B cell (primary cell): ENCODE data around the gene PHF21B. TPM values are rescaled to one million over a fixed set of nuclear protein-coding genes. Genes with fewer than 3 reads are reported as not detected.

Experiments
- ATAC-seq: fragments of 200-7000 bp; cut with Tn5 transposase; one replicate; pipeline ENCODE4 v1.10.0; 2021; ENCODE audit warnings: low read depth, mild to moderate bottlenecking, moderate number of reproducible peaks, moderate library complexity
- CTCF ChIA-PET: fragments of 350-600 bp; sonication (Branson Sonifier 250); formaldehyde crosslinking; loops from one replicate; lab custom pipeline; 2021; ENCODE audit warnings: antibody characterized with exemption, inconsistent platforms; lab: Charles Lee
- POLR2A ChIA-PET: fragments of 350-600 bp; sonication (Branson Sonifier 250); formaldehyde crosslinking; loops from one replicate; lab custom pipeline; 2021; ENCODE audit warnings: antibody characterized with exemption; lab: Charles Lee
- DNase-seq: peaks from one replicate; pipeline ENCODE4 v3.0.0; 2013
- H2AFZ ChIP-seq: 2 replicates; pipeline ENCODE4 v1.6.1; 2012; ENCODE audit warnings: mild to moderate bottlenecking, low read depth, low read length; ENCODE audit not compliant: insufficient read depth, poor library complexity, severe bottlenecking
- H3K27ac ChIP-seq, 2 donors: 1 replicate in 1 of 2; 2 replicates in 1 of 2; pipeline ENCODE4 v1.5.1; 2012 to 2013; ENCODE audit warnings: low read length in 2 of 2, mild to moderate bottlenecking in 2 of 2, moderate library complexity in 1 of 2
- H3K27me3 ChIP-seq, 4 experiments: fragments of 200-600 bp in 1 of 4; sonication (generic) in 1 of 4; replicated peaks in 1 of 4; 1 replicate in 2 of 4; 2 replicates in 2 of 4; pipeline versions ENCODE4 v1.6.1 to v1.7.0; 2013 to 2016; ENCODE audit warnings: low read length in 3 of 4, mild to moderate bottlenecking in 2 of 4, mixed read lengths in 1 of 4, moderate library complexity in 1 of 4; ENCODE audit not compliant: insufficient read depth in 4 of 4, control insufficient read depth in 3 of 4; ENCODE audit errors: control extremely low read depth in 1 of 4
- H3K36me3 ChIP-seq, 2 experiments: replicated peaks in 1 of 2; 1 replicate in 1 of 2; 2 replicates in 1 of 2; pipeline versions ENCODE4 v1.6.1 to v1.7.1; 2013; ENCODE audit warnings: low read length in 1 of 2; ENCODE audit not compliant: insufficient read depth in 2 of 2, control insufficient read depth in 1 of 2; ENCODE audit errors: control extremely low read depth in 1 of 2, extremely low read depth in 1 of 2
- H3K4me1 ChIP-seq, 2 donors: fragments of 200-600 bp in 1 of 2; sonication (generic) in 1 of 2; 1 replicate in 1 of 2; 2 replicates in 1 of 2; pipeline versions ENCODE4 v1.5.1 to v1.6.1; 2013 to 2017; ENCODE audit warnings: low read length in 2 of 2; ENCODE audit not compliant: control insufficient read depth in 2 of 2, insufficient read depth in 2 of 2
- H3K4me2 ChIP-seq: replicated peaks from 2 replicates; pipeline ENCODE3; 2012; ENCODE audit warnings: mild to moderate bottlenecking, low read depth, low read length; ENCODE audit not compliant: poor library complexity, severe bottlenecking
- H3K4me3 ChIP-seq, 5 experiments: fragments of 200-600 bp in 1 of 5; sonication (generic) in 1 of 5; 1 replicate in 3 of 5; 2 replicates in 2 of 5; pipeline versions ENCODE4 v1.5.1 to v1.7.0; 2011 to 2016; ENCODE audit warnings: low read length in 4 of 5, mild to moderate bottlenecking in 4 of 5, low read depth in 2 of 5, control low read depth in 1 of 5, moderate library complexity in 1 of 5; ENCODE audit not compliant: insufficient read depth in 1 of 5; ENCODE audit errors: control extremely low read depth in 1 of 5, extremely low read depth in 1 of 5
- H3K79me2 ChIP-seq: fragments of 200-600 bp; sonication (generic); one replicate; pipeline ENCODE4 v1.6.0; 2016; ENCODE audit warnings: low read length; ENCODE audit not compliant: control insufficient read depth, insufficient read depth
- H3K9ac ChIP-seq: fragments of 200-600 bp; sonication (generic); 2 replicates; pipeline ENCODE4 v1.6.1; 2017; ENCODE audit warnings: mild to moderate bottlenecking, low read length, moderate library complexity
- H3K9me3 ChIP-seq, 3 donors: one replicate each; pipeline versions ENCODE4 v1.6.1 to v1.7.1; 2013; ENCODE audit warnings: low read length in 2 of 3; ENCODE audit not compliant: control insufficient read depth in 2 of 3, insufficient read depth in 1 of 3; ENCODE audit errors: control extremely low read depth in 1 of 3
- H4K20me1 ChIP-seq: 2 replicates; pipeline ENCODE4 v1.6.0; 2012; ENCODE audit warnings: mild to moderate bottlenecking, low read length; ENCODE audit not compliant: insufficient read depth, control insufficient read depth, poor library complexity, severe bottlenecking
- H3K27ac Mint-ChIP-seq: one replicate; pipeline ENCODE4 v1.8.0; 2021; ENCODE audit warnings: mixed read lengths
- H3K27me3 Mint-ChIP-seq: one replicate; pipeline ENCODE4 v1.8.0; 2021; ENCODE audit warnings: mixed read lengths
- H3K4me1 Mint-ChIP-seq: one replicate; pipeline ENCODE4 v1.8.0; 2021; ENCODE audit warnings: mixed read lengths
- H3K4me3 Mint-ChIP-seq: one replicate; pipeline ENCODE4 v1.8.0; 2021; ENCODE audit warnings: mixed read lengths
- H3K9me3 Mint-ChIP-seq: one replicate; pipeline ENCODE4 v1.8.0; 2022; ENCODE audit warnings: mixed read lengths; ENCODE audit not compliant: insufficient read depth
- CTCF ChIP-seq: fragments of 200-600 bp; IDR thresholded peaks from one replicate; pipeline ENCODE4 v1.8.0; 2022; ENCODE audit warnings: antibody characterized with exemption, mild to moderate bottlenecking
- EZH2 ChIP-seq: IDR thresholded peaks from 2 replicates; pipeline ENCODE4 v1.6.1; 2012; ENCODE audit warnings: borderline replicate concordance, low read depth, mild to moderate bottlenecking, moderate library complexity, low read length; ENCODE audit not compliant: insufficient read depth, poor library complexity, severe bottlenecking
- WGBS: methylation state at CpG from one replicate; pipeline ENCODE4 v1.1.5; 2013; ENCODE audit warnings: missing lambda C conversion rate; ENCODE audit not compliant: insufficient coverage; 5-methylcytosine and 5-hydroxymethylcytosine counted together
- intact Hi-C: fragments of 100-400 bp; cut with micrococcal nuclease; formaldehyde crosslinking; loops from one replicate; pipeline ENCODE4 v1.10.0; 2022
- polyA plus RNA-seq: library from polyadenylated mRNA; depleted of rRNA; stranded (reverse); fragments of >200 nt; gene quantifications from 2 replicates; pipeline ENCODE4 v1.2.3, GENCODE V29; 2012
- total RNA-seq, 2 donors: library from RNA; stranded (reverse); fragments of 120-200 nt in 1 of 2; gene quantifications; 1 replicate in 1 of 2; 2 replicates in 1 of 2; pipeline versions ENCODE4 v1.2.3 to v1.2.4, GENCODE V29; 2013 to 2022

Gene PHF21B
- total and polyA plus RNA-seq, 2 donors (not counting 1 experiment from before 2014, with no cell fraction given), result not detected

GRCh38 chr22:44929359-44930015 is 80.3 kb downstream of the PHF21B start:
- H3K9me3 ChIP-seq, result peaks cover 0 to 6% (median 0%) of the 10 kb centered on the region in 3 donors
- H3K27ac ChIP-seq, result no peak overlapping the region
- H4K20me1 ChIP-seq, result no peaks in the 10 kb centered on the region
- H3K4me3 Mint-ChIP-seq, result no peak overlapping the region
- DNase-seq (no peak), ATAC-seq (no peak)
- no peak overlapping the region for H3K9ac ChIP-seq
- no peak overlapping the region for H3K4me3 ChIP-seq
- 91% methylated on average over 17 of the region's 18 CpGs for WGBS
- intact Hi-C loops, result no loop called here
- H3K36me3 ChIP-seq, result no peaks in the 10 kb centered on the region
- H3K4me1 Mint-ChIP-seq, result no peaks in the 10 kb centered on the region
- TF ChIP-seq CTCF (no peak), EZH2 (no peak)
- H3K27ac Mint-ChIP-seq, result no peak overlapping the region
- H3K79me2 ChIP-seq, result no peaks in the 10 kb centered on the region
- POLR2A ChIA-PET, result no interaction called here
- peaks cover 2% of the 10 kb centered on the region for H3K27me3 Mint-ChIP-seq
- H3K27me3 ChIP-seq, result no peaks in the 10 kb centered on the region
- no peaks in the 10 kb centered on the region for H3K9me3 Mint-ChIP-seq
- no peaks in the 10 kb centered on the region for H3K4me1 ChIP-seq
- CTCF ChIA-PET, result no interaction called here
- H3K4me2 ChIP-seq, result no peak overlapping the region
- H2AFZ ChIP-seq, result no peak overlapping the region

- H3K9ac ChIP-seq, result no peak overlapping the region
- ChIA-PET POLR2A (no interaction called here), CTCF (no interaction called here)
- no peak overlapping the region for H2AFZ ChIP-seq
- H3K27me3 ChIP-seq, result no peaks in the 10 kb centered on the region
- TF ChIP-seq EZH2 (no peak), CTCF (no peak)
- no peak for ATAC-seq
- intact Hi-C loops, result no loop called here
- no peak overlapping the region for H3K4me3 Mint-ChIP-seq
- H3K4me3 ChIP-seq, result no peak overlapping the region
- H3K36me3 ChIP-seq, result no peaks in the 10 kb centered on the region
- no peak overlapping the region for H3K27ac ChIP-seq
- no peaks in the 10 kb centered on the region for H4K20me1 ChIP-seq
- DNase-seq, result no peak
- no peaks in the 10 kb centered on the region for H3K9me3 Mint-ChIP-seq
- H3K4me1 ChIP-seq, result no peaks in the 10 kb centered on the region
- no peak overlapping the region for H3K27ac Mint-ChIP-seq
- H3K4me1 Mint-ChIP-seq, result no peaks in the 10 kb centered on the region
- H3K9me3 ChIP-seq, result peaks cover 0 to 6% (median 0%) of the 10 kb centered on the region in 3 donors
- H3K4me2 ChIP-seq, result no peak overlapping the region
- no peaks in the 10 kb centered on the region for H3K79me2 ChIP-seq
- WGBS, result 97% methylated on average over 13 of the region's 18 CpGs
- H3K27me3 Mint-ChIP-seq, result peaks cover 2% of the 10 kb centered on the region
These were observed 81.0 kb downstream of the PHF21B start for GRCh38 chr22:44928711-44929358.
